ENCODE measurements around the gene MARCO. TPM values are rescaled to one million over a fixed set of nuclear protein-coding genes. Genes with fewer than 3 reads are reported as not detected.

The MARCO gene
- total RNA-seq, 5 donors from 2014 or later (not counting 1 experiment from before 2014, with no cell fraction given), result 0.13 to 0.67 (median 0.47) TPM; not detected in 2

DNA sequence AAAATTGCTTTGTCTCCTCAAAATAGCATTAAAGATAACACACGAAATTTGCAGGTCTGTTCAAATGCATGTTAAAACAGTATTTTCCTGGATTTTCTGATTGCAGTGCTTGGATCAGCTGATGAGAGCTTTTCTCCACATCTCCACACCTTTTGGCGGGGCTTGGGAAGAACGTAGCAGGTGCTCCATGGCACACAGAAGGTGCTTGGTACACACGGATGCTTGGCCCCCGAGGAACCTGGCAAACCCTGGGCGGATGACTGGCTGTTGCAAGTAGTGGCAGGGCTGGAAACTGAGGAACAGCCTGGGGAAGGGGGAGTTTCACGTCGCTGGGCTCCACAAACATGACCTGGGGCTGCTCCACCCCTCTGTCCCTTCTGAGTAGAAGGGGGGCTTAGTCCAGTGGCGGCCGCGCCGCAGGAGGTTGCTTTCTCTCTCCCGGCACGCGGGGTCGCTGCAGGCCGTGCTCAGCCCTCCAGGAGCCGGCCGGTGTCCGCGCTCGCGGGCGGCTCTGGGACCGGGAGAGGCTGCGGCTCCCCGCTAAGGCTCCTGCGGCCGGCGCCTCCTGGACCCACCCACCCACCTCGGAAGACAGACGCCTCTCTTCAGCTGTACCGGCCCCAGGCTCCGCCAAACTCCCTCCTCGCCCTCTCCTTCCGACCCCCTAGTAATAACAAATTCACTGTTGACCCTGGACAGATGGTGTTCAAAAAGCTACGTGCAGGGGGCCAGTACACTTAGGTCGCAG is 69.3 kb downstream of the MARCO start:
- Mint-ChIP-seq H3K27me3 (peaks cover 27 to 33% of the 10 kb centered on the region in 2 donors), H3K36me3 (no peaks in the 10 kb centered on the region), H3K4me1 (peaks cover 0 to 2% (median 1%) of the 10 kb centered on the region in 3 donors), H3K4me3 (no peak overlapping the region), H3K9me3 (no peaks in the 10 kb centered on the region), H3K27ac (no peak overlapping the region)
- POLR2A ChIA-PET, result no interaction called here
- Histone ChIP-seq H3K4me3 (ENCODE audit: control insufficient read depth in 1 of 2, extremely low read depth in 1 of 2, low read length in 1 of 2) (no peak overlapping the region), H3K36me3 (ENCODE audit: control insufficient read depth in 2 of 2, extremely low read depth in 1 of 2, insufficient read depth in 1 of 2, low read length in 1 of 2) (no peaks in the 10 kb centered on the region), H3K9me3 (no peaks in the 10 kb centered on the region), H3K4me1 (ENCODE audit: control insufficient read depth in 1 of 2, extremely low read depth in 1 of 2, insufficient read depth in 2 of 2, low read length in 2 of 2) (no peaks in the 10 kb centered on the region), H3K27ac (ENCODE audit: low read length) (no peak overlapping the region), H3K27me3 (replicated peaks in 1 of 2; ENCODE audit: control insufficient read depth in 2 of 2, extremely low read depth in 1 of 2, insufficient read depth in 2 of 2, low read length in 1 of 2) (peaks cover 6 to 39% of the 10 kb centered on the region in 2 experiments)
- 19% methylated on average over 28 of the region's 38 CpGs for WGBS (ENCODE audit: insufficient coverage)
- DNase-seq (peak in 1 of 35 experiments; percentile 13), ATAC-seq (replicated peaks in 1 of 4) (peak in 2 of 4 experiments; percentile 25 to 40)
- CTCF ChIA-PET, result no interaction called here

- no peak overlapping the region for H3K4me3 Mint-ChIP-seq
Observed at GRCh38 chr2:119011910-119012209, 69.9 kb downstream of the MARCO start.

GRCh38 chr2:119012345-119013301 is 70.6 kb downstream of the MARCO start:
- WGBS (ENCODE audit: insufficient coverage), result 81% methylated on average over 8 of the region's 11 CpGs
- H3K27ac Mint-ChIP-seq, result no peak overlapping the region
- no peak for ATAC-seq (replicated peaks in 1 of 4)

More at GRCh38 chr2:119011910-119012209, 69.9 kb downstream of the MARCO start:
- ChIA-PET POLR2A (no interaction called here), CTCF (no interaction called here)
- no peak for ATAC-seq (replicated peaks in 1 of 4)
- Mint-ChIP-seq H3K9me3 (no peaks in the 10 kb centered on the region), H3K36me3 (no peaks in the 10 kb centered on the region), H3K27me3 (peaks cover 27 to 33% of the 10 kb centered on the region in 2 donors), H3K27ac (no peak overlapping the region), H3K4me1 (peaks cover 0 to 2% (median 1%) of the 10 kb centered on the region in 3 donors)
- H3K4me3 ChIP-seq (ENCODE audit: control insufficient read depth in 1 of 2, extremely low read depth in 1 of 2, low read length in 1 of 2), result no peak overlapping the region
- no peak for DNase-seq
- no CpG with 5 or more reads among the region's 5 CpGs for WGBS (ENCODE audit: insufficient coverage)
- no peak overlapping the region for H3K27ac ChIP-seq (ENCODE audit: low read length)
- H3K4me1 ChIP-seq (ENCODE audit: control insufficient read depth in 1 of 2, extremely low read depth in 1 of 2, insufficient read depth in 2 of 2, low read length in 2 of 2), result no peaks in the 10 kb centered on the region
- no peaks in the 10 kb centered on the region for H3K36me3 ChIP-seq (ENCODE audit: control insufficient read depth in 2 of 2, extremely low read depth in 1 of 2, insufficient read depth in 1 of 2, low read length in 1 of 2)
- H3K9me3 ChIP-seq, result no peaks in the 10 kb centered on the region
- H3K27me3 ChIP-seq (replicated peaks in 1 of 2; ENCODE audit: control insufficient read depth in 2 of 2, extremely low read depth in 1 of 2, insufficient read depth in 2 of 2, low read length in 1 of 2), result peaks cover 6 to 36% of the 10 kb centered on the region in 2 experiments

DNA sequence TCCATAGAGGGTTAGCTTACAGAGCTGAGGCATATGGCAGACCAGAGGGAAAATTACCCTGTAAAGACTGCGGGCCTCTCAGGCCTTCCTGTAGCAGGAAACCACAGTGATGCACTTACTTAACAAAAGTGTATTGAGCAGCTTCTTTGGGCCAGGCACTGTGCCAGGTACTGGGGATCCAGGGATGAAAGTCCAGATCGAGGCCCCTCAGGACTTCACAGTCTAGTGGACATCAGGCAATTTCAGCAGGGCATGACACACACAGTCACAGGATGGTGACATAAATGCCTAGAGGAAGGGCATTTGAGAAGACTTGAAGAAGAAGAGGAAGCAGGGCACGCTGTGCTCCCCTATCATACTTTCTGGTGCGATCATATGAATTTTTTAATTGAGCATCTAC is 71.7 kb downstream of the MARCO start:
- no peak overlapping the region for H3K4me3 Mint-ChIP-seq
- Histone ChIP-seq H3K4me1 (ENCODE audit: control insufficient read depth in 1 of 2, extremely low read depth in 1 of 2, insufficient read depth in 2 of 2, low read length in 2 of 2) (no peaks in the 10 kb centered on the region), H3K36me3 (ENCODE audit: control insufficient read depth in 2 of 2, extremely low read depth in 1 of 2, insufficient read depth in 1 of 2, low read length in 1 of 2) (no peaks in the 10 kb centered on the region), H3K27me3 (replicated peaks in 1 of 2; ENCODE audit: control insufficient read depth in 2 of 2, extremely low read depth in 1 of 2, insufficient read depth in 2 of 2, low read length in 1 of 2) (peaks cover 6 to 33% of the 10 kb centered on the region in 2 experiments), H3K9me3 (no peaks in the 10 kb centered on the region), H3K4me3 (ENCODE audit: control insufficient read depth in 1 of 2, extremely low read depth in 1 of 2, low read length in 1 of 2) (no peak overlapping the region), H3K27ac (ENCODE audit: low read length) (no peak overlapping the region)
- ATAC-seq (replicated peaks in 1 of 4), result peak in 1 of 4 experiments; percentile 33
- H3K36me3 Mint-ChIP-seq, result no peaks in the 10 kb centered on the region
- H3K27ac Mint-ChIP-seq, result no peak overlapping the region
- POLR2A ChIA-PET, result no interaction called here
- H3K27me3 Mint-ChIP-seq, result peaks cover 28 to 34% of the 10 kb centered on the region in 2 donors
- H3K9me3 Mint-ChIP-seq, result no peaks in the 10 kb centered on the region
- H3K4me1 Mint-ChIP-seq, result peaks cover 0 to 2% (median 1%) of the 10 kb centered on the region in 3 donors
- CTCF ChIA-PET, result no interaction called here
- DNase-seq, result no peak
- 31% methylated on average over 2 of the region's 4 CpGs for WGBS (ENCODE audit: insufficient coverage)

More at GRCh38 chr2:119012345-119013301, 70.6 kb downstream of the MARCO start:
- H3K9me3 ChIP-seq, result no peaks in the 10 kb centered on the region
- ChIA-PET POLR2A (no interaction called here), CTCF (no interaction called here)
- H3K4me1 ChIP-seq (ENCODE audit: control insufficient read depth in 1 of 2, extremely low read depth in 1 of 2, insufficient read depth in 2 of 2, low read length in 2 of 2), result no peaks in the 10 kb centered on the region
- peaks cover 27 to 34% of the 10 kb centered on the region in 2 donors for H3K27me3 Mint-ChIP-seq
- DNase-seq, result no peak
- peaks cover 6 to 36% of the 10 kb centered on the region in 2 experiments for H3K27me3 ChIP-seq (replicated peaks in 1 of 2; ENCODE audit: control insufficient read depth in 2 of 2, extremely low read depth in 1 of 2, insufficient read depth in 2 of 2, low read length in 1 of 2)
- no peak overlapping the region for H3K4me3 Mint-ChIP-seq
- peaks cover 0 to 2% (median 1%) of the 10 kb centered on the region in 3 donors for H3K4me1 Mint-ChIP-seq
- H3K27ac ChIP-seq (ENCODE audit: low read length), result no peak overlapping the region
- H3K36me3 ChIP-seq (ENCODE audit: control insufficient read depth in 2 of 2, extremely low read depth in 1 of 2, insufficient read depth in 1 of 2, low read length in 1 of 2), result no peaks in the 10 kb centered on the region
- H3K9me3 Mint-ChIP-seq, result no peaks in the 10 kb centered on the region
- H3K36me3 Mint-ChIP-seq, result no peaks in the 10 kb centered on the region
- H3K4me3 ChIP-seq (ENCODE audit: control insufficient read depth in 1 of 2, extremely low read depth in 1 of 2, low read length in 1 of 2), result no peak overlapping the region

GRCh38 chr2:119015845-119016244 is 73.9 kb downstream of the MARCO start:
- Histone ChIP-seq H3K36me3 (ENCODE audit: control insufficient read depth in 2 of 2, extremely low read depth in 1 of 2, insufficient read depth in 1 of 2, low read length in 1 of 2) (no peaks in the 10 kb centered on the region), H3K4me1 (ENCODE audit: control insufficient read depth in 1 of 2, extremely low read depth in 1 of 2, insufficient read depth in 2 of 2, low read length in 2 of 2) (no peaks in the 10 kb centered on the region), H3K9me3 (no peaks in the 10 kb centered on the region), H3K4me3 (ENCODE audit: control insufficient read depth in 1 of 2, extremely low read depth in 1 of 2, low read length in 1 of 2) (no peak overlapping the region), H3K27me3 (replicated peaks in 1 of 2; ENCODE audit: control insufficient read depth in 2 of 2, extremely low read depth in 1 of 2, insufficient read depth in 2 of 2, low read length in 1 of 2) (peaks cover 0 to 20% of the 10 kb centered on the region in 2 experiments), H3K27ac (ENCODE audit: low read length) (no peak overlapping the region)
- ChIA-PET POLR2A (interaction anchor here in 1 of 2 donors (0.7 kb wide), 1 partner anchor 121 kb away, joined by 3 read pairs; no protein-coding TSS in a partner anchor), CTCF (no interaction called here)
- Mint-ChIP-seq H3K27me3 (peaks cover 13 to 23% of the 10 kb centered on the region in 2 donors), H3K4me1 (peaks cover 0 to 2% (median 1%) of the 10 kb centered on the region in 3 donors), H3K27ac (no peak overlapping the region), H3K9me3 (no peaks in the 10 kb centered on the region), H3K36me3 (no peaks in the 10 kb centered on the region), H3K4me3 (no peak overlapping the region)
- no peak for DNase-seq
- 52% methylated on average over 6 of the region's 13 CpGs for WGBS (ENCODE audit: insufficient coverage)
- no peak for ATAC-seq (replicated peaks in 1 of 4)

DNA sequence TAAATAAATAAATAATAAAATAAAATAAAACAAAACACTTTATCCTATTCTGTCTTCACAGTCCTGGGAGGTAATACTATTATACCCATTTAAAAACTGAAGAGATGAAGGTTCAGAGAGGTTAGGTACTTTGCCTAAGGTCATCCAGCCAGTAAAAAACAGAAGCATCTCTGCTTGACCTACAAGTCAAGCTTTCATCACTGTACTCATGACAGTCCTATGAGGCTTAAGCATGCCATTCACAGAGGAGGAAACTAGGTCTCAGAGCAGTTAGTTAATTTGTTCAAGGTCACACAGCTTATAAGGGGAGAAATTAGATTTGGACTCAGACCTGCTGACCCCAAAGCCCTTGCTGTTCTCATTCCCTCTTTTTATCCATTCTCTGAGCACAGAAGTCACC is 77.5 kb downstream of the MARCO start:
- Histone ChIP-seq H3K36me3 (ENCODE audit: control insufficient read depth in 2 of 2, extremely low read depth in 1 of 2, insufficient read depth in 1 of 2, low read length in 1 of 2) (no peaks in the 10 kb centered on the region), H3K4me3 (ENCODE audit: control insufficient read depth in 1 of 2, extremely low read depth in 1 of 2, low read length in 1 of 2) (no peak overlapping the region), H3K9me3 (no peaks in the 10 kb centered on the region), H3K4me1 (ENCODE audit: control insufficient read depth in 1 of 2, extremely low read depth in 1 of 2, insufficient read depth in 2 of 2, low read length in 2 of 2) (no peaks in the 10 kb centered on the region), H3K27ac (ENCODE audit: low read length) (no peak overlapping the region), H3K27me3 (replicated peaks in 1 of 2; ENCODE audit: control insufficient read depth in 2 of 2, extremely low read depth in 1 of 2, insufficient read depth in 2 of 2, low read length in 1 of 2) (peaks cover 0 to 15% of the 10 kb centered on the region in 2 experiments)
- Mint-ChIP-seq H3K27ac (no peak overlapping the region), H3K4me1 (no peaks in the 10 kb centered on the region), H3K36me3 (no peaks in the 10 kb centered on the region), H3K27me3 (peaks cover 1 to 8% of the 10 kb centered on the region in 2 donors), H3K4me3 (no peak overlapping the region), H3K9me3 (no peaks in the 10 kb centered on the region)
- no peak for DNase-seq
- no peak for ATAC-seq (replicated peaks in 1 of 4)
- CTCF ChIA-PET, result no interaction called here
- POLR2A ChIA-PET, result no interaction called here
